NCI-H510A (cell line): ENCODE measurements around the gene HIVEP3.
A peak's percentile ranks its signal among the peaks of the same experiment; 100 is the strongest.

Experiments used
- DNase-seq: peaks from one replicate; lab custom pipeline; 2025; lab: John Stamatoyannopoulos, UW

Gene HIVEP3

DNA sequence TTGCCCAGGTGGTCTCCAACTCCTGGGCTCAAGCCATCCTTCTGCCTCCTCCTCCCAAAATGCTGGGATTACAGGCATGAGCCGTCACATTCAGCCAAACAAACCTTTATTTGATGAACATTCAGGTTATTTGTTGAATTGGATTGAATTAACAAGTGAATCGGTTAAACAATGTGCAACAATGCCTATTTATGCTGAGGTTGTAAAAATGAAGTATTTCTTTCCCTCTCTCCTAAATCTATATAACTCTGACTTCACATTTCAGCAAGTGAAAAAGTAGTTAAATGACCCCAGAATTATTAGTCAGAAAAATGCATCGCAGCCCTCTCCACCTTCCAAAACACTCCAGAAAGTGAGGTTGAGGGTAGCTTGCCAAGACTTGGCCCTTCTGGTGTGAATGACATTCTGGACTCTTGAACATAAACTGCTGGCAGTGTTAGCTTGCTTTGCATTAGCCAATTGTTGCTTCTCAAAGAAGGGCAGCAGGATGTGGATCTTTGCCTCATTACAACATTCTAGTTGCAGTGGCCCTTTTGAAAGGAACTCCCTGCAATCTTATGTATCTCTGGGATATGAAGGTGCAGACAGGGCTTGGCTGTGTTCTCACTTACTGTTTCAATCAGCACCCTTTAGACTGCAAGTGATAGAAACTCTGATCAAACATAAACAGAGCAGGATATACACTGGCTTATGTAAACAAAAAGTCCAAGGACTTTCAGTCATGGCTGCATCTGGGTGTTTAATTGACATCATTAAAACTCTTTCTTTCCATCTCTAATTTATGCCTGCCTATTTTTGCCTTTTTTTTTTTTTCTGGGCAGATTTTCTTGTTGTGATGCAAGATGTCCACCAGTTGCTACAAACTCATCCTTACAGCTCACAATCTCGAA, 456.7 kb downstream of the HIVEP3 start:
- peak; percentile 46 for DNase-seq

DNA sequence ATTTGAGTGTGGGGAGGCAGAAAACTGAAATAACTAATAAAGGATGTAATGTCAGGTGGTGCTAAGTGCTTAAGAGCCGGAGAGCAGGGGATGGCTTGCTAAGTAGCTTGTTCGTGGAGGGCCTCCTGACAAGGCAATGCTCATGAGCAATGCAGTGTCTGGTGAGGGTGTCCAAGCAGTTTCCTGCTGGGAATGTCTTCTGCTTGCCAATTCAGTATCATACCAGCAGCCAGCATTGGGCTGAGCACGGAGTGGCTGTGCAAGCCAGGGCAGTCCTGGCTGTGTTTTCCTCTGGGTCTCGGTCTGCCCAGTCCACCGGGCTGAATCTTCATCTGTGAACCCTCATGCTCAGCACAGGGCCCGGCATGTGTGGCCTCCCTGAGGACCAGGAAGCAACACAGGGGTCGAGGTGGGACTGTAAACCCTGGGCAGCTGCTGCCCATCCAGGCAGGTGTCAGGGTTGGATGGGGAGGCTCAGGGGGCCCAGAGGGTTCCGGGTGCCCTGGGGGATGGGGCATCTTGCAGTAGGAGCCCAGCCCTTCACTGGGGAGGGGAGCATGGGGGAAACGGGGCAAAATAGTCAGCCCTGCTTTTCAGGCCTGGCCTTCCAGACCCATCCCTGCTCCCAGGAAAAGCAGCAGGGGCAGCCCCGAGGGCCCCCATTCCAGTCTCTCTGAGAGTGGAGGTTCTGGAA, 461.7 kb downstream of the HIVEP3 start:
- no peak for DNase-seq
